ENCODE results near the gene NSRP1.
"Not testable (repeated sequence)": the region's sequence is repeated elsewhere in the genome, so short reads cannot be mapped to it uniquely, and the experiment has no call there.

Gene NSRP1

GRCh38 chr17:30087431-30087830, 29.2 kb upstream of the NSRP1 start:
- POLR2A ChIA-PET; H3K36me3 ChIP-seq (ENCODE audit: control insufficient read depth in 2 of 2, insufficient read depth in 1 of 2, low read length in 2 of 2); H3K27ac ChIP-seq (ENCODE audit: extremely low read depth, low read depth, low read length); H3K4me1 ChIP-seq (ENCODE audit: control insufficient read depth, insufficient read depth, low read length); H3K4me3 ChIP-seq (ENCODE audit: low read depth, low read length); H3K9me3 ChIP-seq (ENCODE audit: control insufficient read depth, insufficient read depth, low read depth, low read length): not testable (repeated sequence)
- TF ChIP-seq ZNF146 (tag by site-specific recombination; IDR thresholded peaks at IDR 0.05): peak; percentile 75
- CTCF ChIA-PET: interaction anchor here (1.5 to 1.9 kb wide), 2 partner anchors 66 to 280 kb away, joined by 3 to 6 read pairs; no protein-coding TSS in a partner anchor

DNA sequence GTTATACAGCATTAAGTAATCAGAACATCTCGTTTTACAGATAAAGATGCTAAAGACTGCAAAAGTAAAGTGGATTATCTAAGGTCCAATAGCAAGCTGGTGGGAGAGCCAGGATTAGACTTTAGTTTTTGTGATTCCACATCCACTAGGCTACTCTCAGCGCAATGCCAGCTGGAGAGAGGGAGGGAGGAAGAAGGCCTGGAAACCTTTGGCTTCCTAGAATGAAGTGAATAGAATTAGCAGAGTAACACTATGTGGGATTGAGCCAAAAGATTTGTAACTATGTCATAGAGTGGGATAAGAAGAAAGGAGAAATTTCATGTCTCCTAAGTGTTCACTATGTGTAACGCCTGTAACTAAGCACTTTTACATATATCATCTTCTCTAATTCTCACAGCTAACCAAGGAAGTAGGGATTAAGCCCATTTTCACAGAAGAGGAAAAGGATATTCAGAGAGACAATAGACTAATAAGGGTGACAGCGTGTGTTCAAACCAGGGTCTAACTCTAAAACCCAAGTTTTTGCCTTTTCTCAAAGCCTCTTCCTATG, 25.4 kb upstream of the NSRP1 start:
- Histone ChIP-seq H3K36me3 (ENCODE audit: control insufficient read depth in 2 of 2, insufficient read depth in 1 of 2, low read length in 2 of 2) (no peaks in the 10 kb centered on the region), H3K27ac (ENCODE audit: extremely low read depth, low read depth, low read length) (no peak overlapping the region), H3K9me3 (ENCODE audit: control insufficient read depth, insufficient read depth, low read depth, low read length) (no peaks in the 10 kb centered on the region), H3K4me3 (ENCODE audit: low read depth, low read length) (no peak overlapping the region), H3K4me1 (ENCODE audit: control insufficient read depth, insufficient read depth, low read length) (no peaks in the 10 kb centered on the region)
- TF ChIP-seq SALL2 (tag by site-specific recombination; IDR thresholded peaks at IDR 0.05; ENCODE audit: borderline replicate concordance): no peak
- TF ChIP-seq ZBTB7A (tag by site-specific recombination; IDR thresholded peaks at IDR 0.05; ENCODE audit: low read depth): no peak
- no peak for TF ChIP-seq TCF7L2 (IDR thresholded peaks at IDR 0.05; ENCODE audit: borderline replicate concordance, low read depth, low read length)
- TF ChIP-seq ZNF837 (tag by site-specific recombination; IDR thresholded peaks at IDR 0.05): no peak
- TF ChIP-seq ZXDB (tag by site-specific recombination; IDR thresholded peaks at IDR 0.05): no peak
- ChIA-PET CTCF (interaction anchor here (0.6 to 7.4 kb wide), 7 partner anchors 15 to 450 kb away, joined by 3 to 137 read pairs (median 51); no protein-coding TSS in a partner anchor), POLR2A (interaction anchor here (1.0 kb wide), 1 partner anchor 62 kb away, joined by 3 read pairs; no protein-coding TSS in a partner anchor)

DNA sequence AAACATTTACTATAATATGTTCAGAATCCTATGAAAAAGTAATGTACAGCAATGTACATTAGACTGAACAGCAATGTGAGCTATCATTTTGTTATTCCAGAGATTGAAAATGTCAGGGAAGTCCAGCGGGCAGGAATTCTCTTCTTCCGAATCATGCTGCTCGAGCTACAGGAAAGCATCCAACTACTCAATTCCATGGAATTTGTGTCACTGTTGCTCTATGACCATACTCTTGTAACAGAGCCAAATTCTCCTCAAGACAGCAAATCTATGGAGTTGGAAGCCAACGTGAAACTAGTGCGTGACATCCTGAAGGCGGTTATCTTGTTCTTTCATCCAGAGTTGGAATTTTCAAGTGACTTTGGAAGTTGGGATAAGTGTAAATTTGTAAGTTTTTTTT, 24.8 kb upstream of the NSRP1 start:
- Histone ChIP-seq H3K4me3 (ENCODE audit: low read depth, low read length) (no peak overlapping the region), H3K36me3 (ENCODE audit: control insufficient read depth in 2 of 2, insufficient read depth in 1 of 2, low read length in 2 of 2) (no peaks in the 10 kb centered on the region), H3K27ac (ENCODE audit: extremely low read depth, low read depth, low read length) (no peak overlapping the region), H3K4me1 (ENCODE audit: control insufficient read depth, insufficient read depth, low read length) (no peaks in the 10 kb centered on the region), H3K9me3 (ENCODE audit: control insufficient read depth, insufficient read depth, low read depth, low read length) (no peaks in the 10 kb centered on the region)
- ChIA-PET CTCF (interaction anchor here (0.6 to 7.4 kb wide), 9 partner anchors 14 to 524 kb away, joined by 3 to 137 read pairs (median 51); partner anchors contain the start of genes ABHD15, SSH2 and TP53I13), POLR2A (interaction anchor here (1.0 kb wide), 1 partner anchor 63 kb away, joined by 3 read pairs; no protein-coding TSS in a partner anchor)
- TF ChIP-seq ZNF600 (tag by site-specific recombination; IDR thresholded peaks at IDR 0.05): no peak
- TF ChIP-seq, protein P1, sequence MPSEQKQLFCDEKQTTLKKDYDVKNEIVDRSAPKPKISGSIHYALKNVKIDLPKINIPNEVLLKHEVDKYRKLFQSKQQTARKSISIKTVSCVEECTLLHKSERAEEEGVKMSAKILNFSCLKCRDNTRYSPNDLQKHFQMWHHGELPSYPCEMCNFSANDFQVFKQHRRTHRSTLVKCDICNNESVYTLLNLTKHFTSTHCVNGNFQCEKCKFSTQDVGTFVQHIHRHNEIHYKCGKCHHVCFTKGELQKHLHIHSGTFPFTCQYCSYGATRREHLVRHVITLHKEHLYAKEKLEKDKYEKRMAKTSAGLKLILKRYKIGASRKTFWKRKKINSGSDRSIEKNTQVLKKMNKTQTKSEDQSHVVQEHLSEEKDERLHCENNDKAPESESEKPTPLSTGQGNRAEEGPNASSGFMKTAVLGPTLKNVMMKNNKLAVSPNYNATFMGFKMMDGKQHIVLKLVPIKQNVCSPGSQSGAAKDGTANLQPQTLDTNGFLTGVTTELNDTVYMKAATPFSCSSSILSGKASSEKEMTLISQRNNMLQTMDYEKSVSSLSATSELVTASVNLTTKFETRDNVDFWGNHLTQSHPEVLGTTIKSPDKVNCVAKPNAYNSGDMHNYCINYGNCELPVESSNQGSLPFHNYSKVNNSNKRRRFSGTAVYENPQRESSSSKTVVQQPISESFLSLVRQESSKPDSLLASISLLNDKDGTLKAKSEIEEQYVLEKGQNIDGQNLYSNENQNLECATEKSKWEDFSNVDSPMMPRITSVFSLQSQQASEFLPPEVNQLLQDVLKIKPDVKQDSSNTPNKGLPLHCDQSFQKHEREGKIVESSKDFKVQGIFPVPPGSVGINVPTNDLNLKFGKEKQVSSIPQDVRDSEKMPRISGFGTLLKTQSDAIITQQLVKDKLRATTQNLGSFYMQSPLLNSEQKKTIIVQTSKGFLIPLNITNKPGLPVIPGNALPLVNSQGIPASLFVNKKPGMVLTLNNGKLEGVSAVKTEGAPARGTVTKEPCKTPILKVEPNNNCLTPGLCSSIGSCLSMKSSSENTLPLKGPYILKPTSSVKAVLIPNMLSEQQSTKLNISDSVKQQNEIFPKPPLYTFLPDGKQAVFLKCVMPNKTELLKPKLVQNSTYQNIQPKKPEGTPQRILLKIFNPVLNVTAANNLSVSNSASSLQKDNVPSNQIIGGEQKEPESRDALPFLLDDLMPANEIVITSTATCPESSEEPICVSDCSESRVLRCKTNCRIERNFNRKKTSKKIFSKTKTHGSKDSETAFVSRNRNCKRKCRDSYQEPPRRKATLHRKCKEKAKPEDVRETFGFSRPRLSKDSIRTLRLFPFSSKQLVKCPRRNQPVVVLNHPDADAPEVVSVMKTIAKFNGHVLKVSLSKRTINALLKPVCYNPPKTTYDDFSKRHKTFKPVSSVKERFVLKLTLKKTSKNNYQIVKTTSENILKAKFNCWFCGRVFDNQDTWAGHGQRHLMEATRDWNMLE (tag by site-specific recombination; conservative IDR thresholded peaks at IDR 0.05; ENCODE audit: low read depth): no peak
- TF ChIP-seq, protein P2, sequence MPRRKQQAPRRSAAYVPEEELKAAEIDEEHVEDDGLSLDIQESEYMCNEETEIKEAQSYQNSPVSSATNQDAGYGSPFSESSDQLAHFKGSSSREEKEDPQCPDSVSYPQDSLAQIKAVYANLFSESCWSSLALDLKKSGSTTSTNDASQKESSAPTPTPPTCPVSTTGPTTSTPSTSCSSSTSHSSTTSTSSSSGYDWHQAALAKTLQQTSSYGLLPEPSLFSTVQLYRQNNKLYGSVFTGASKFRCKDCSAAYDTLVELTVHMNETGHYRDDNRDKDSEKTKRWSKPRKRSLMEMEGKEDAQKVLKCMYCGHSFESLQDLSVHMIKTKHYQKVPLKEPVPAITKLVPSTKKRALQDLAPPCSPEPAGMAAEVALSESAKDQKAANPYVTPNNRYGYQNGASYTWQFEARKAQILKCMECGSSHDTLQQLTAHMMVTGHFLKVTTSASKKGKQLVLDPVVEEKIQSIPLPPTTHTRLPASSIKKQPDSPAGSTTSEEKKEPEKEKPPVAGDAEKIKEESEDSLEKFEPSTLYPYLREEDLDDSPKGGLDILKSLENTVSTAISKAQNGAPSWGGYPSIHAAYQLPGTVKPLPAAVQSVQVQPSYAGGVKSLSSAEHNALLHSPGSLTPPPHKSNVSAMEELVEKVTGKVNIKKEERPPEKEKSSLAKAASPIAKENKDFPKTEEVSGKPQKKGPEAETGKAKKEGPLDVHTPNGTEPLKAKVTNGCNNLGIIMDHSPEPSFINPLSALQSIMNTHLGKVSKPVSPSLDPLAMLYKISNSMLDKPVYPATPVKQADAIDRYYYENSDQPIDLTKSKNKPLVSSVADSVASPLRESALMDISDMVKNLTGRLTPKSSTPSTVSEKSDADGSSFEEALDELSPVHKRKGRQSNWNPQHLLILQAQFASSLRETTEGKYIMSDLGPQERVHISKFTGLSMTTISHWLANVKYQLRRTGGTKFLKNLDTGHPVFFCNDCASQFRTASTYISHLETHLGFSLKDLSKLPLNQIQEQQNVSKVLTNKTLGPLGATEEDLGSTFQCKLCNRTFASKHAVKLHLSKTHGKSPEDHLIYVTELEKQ (tag by site-specific recombination; IDR thresholded peaks at IDR 0.05; ENCODE audit: borderline replicate concordance): no peak
- TF ChIP-seq, protein P3, sequence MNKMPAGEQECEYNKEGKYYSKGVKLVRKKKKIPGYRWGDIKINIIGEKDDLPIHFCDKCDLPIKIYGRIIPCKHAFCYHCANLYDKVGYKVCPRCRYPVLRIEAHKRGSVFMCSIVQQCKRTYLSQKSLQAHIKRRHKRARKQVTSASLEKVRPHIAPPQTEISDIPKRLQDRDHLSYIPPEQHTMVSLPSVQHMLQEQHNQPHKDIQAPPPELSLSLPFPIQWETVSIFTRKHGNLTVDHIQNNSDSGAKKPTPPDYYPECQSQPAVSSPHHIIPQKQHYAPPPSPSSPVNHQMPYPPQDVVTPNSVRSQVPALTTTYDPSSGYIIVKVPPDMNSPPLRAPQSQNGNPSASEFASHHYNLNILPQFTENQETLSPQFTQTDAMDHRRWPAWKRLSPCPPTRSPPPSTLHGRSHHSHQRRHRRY (tag by site-specific recombination; IDR thresholded peaks at IDR 0.05): no peak
